Hepatocyte (in vitro differentiated cells): ENCODE measurements around the gene RNF224.

Experiments
- EZH2 ChIP-seq: fragments of 200-600 bp; sonication (generic); IDR thresholded peaks from 2 replicates; pipeline ENCODE4 v1.6.1; 2016; ENCODE audit warnings: antibody characterized with exemption, mild to moderate bottlenecking, borderline replicate concordance
- TF ChIP-seq, protein P1 (sequence below): fragments of 200-600 bp; sonication (generic); IDR thresholded peaks from 2 replicates; pipeline ENCODE4 v1.5.1; 2016; ENCODE audit warnings: antibody characterized with exemption, mild to moderate bottlenecking; ENCODE audit not compliant: poor library complexity

DNA sequence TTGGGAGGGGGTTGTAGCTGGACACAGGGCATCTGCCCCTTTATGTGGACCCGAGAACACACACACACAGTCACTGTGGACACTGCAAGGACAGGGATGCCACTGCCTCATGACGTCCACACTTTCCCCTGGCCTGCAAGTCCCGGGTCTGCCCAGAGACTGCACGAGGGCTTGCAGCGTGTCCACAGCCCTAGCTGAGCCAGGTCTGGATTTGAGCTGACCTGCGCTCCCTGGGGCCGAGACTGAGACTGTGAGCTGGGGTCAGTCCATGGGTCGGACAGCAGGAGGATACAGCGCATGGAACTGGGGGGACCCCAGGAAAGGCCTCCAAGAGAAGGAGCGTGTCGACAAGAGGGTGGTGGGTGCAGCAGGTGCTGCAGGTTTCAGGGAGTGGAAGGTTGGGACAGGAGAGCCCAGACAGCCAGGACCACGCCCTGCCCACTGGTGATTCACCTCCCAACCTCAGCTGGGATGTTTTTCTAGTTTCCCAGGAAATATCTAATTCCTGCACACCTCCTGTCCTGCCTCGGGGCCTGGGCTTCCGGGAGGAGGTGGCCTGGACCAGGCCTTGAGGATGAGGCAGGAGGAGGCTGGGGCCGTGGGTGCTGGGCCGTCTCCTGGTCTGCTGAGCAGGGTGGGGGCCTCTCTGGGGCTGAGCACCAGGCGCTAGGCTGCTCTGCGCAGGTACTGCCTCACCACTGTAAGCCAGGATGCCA lies 806 bp upstream of the RNF224 start:
- TF ChIP-seq, protein P1, sequence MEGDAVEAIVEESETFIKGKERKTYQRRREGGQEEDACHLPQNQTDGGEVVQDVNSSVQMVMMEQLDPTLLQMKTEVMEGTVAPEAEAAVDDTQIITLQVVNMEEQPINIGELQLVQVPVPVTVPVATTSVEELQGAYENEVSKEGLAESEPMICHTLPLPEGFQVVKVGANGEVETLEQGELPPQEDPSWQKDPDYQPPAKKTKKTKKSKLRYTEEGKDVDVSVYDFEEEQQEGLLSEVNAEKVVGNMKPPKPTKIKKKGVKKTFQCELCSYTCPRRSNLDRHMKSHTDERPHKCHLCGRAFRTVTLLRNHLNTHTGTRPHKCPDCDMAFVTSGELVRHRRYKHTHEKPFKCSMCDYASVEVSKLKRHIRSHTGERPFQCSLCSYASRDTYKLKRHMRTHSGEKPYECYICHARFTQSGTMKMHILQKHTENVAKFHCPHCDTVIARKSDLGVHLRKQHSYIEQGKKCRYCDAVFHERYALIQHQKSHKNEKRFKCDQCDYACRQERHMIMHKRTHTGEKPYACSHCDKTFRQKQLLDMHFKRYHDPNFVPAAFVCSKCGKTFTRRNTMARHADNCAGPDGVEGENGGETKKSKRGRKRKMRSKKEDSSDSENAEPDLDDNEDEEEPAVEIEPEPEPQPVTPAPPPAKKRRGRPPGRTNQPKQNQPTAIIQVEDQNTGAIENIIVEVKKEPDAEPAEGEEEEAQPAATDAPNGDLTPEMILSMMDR: no peak
- no peak for TF ChIP-seq EZH2
